Activated T-cell treated with anti-CD3 and anti-CD28 coated beads for 24 hours (primary cell): Measurements from ENCODE around the gene DPP10.
"Not testable (repeated sequence)": the region's sequence is repeated elsewhere in the genome, so short reads cannot be mapped to it uniquely, and the experiment has no call there.

Experiments used
- DNase-seq: peaks from one replicate; pipeline ENCODE4 v3.0.0-alpha.2; 2020; ENCODE audit warnings: low read depth

The DPP10 gene

GRCh38 chr2:115440746-115441145 lies 998.3 kb downstream of the DPP10 start:
- DNase-seq = not testable (repeated sequence)

- no peak for DNase-seq
Measured at GRCh38 chr2:115443539-115444185, 1001.2 kb downstream of the DPP10 start.

GRCh38 chr2:115460008-115460407 lies 1017.6 kb downstream of the DPP10 start:
- DNase-seq = no peak

GRCh38 chr2:115480741-115481140 lies 1038.3 kb downstream of the DPP10 start:
- DNase-seq = no peak

GRCh38 chr2:115481842-115482241 lies 1039.4 kb downstream of the DPP10 start:
- no peak for DNase-seq

GRCh38 chr2:115483666-115484065 lies 1041.2 kb downstream of the DPP10 start:
- no peak for DNase-seq

- DNase-seq = no peak
Measured at GRCh38 chr2:115484486-115484885, 1042.0 kb downstream of the DPP10 start.

GRCh38 chr2:115484983-115485382 lies 1042.5 kb downstream of the DPP10 start:
- DNase-seq = no peak

GRCh38 chr2:115491186-115491793 lies 1048.8 kb downstream of the DPP10 start:
- no peak for DNase-seq

- no peak for DNase-seq
Measured at GRCh38 chr2:115505331-115505730, 1062.9 kb downstream of the DPP10 start.

GRCh38 chr2:115520727-115521126 lies 1078.3 kb downstream of the DPP10 start:
- DNase-seq = no peak

- no peak for DNase-seq
Measured at GRCh38 chr2:115524452-115524851, 1082.0 kb downstream of the DPP10 start.

GRCh38 chr2:115529627-115530026 lies 1087.2 kb downstream of the DPP10 start:
- DNase-seq = no peak

- no peak for DNase-seq
Measured at GRCh38 chr2:115533081-115533480, 1090.6 kb downstream of the DPP10 start.

- no peak for DNase-seq
Measured at GRCh38 chr2:115541814-115542213, 1099.4 kb downstream of the DPP10 start.

- no peak for DNase-seq
Measured at GRCh38 chr2:115542331-115542730, 1099.9 kb downstream of the DPP10 start.

- no peak for DNase-seq
Measured at GRCh38 chr2:115543024-115543423, 1100.6 kb downstream of the DPP10 start.

- no peak for DNase-seq
Measured at GRCh38 chr2:115543461-115543860, 1101.0 kb downstream of the DPP10 start.

GRCh38 chr2:115549611-115550130 lies 1107.2 kb downstream of the DPP10 start:
- no peak for DNase-seq

- no peak for DNase-seq
Measured at GRCh38 chr2:115552726-115553125, 1110.3 kb downstream of the DPP10 start.

- no peak for DNase-seq
Measured at GRCh38 chr2:115554153-115554552, 1111.7 kb downstream of the DPP10 start.

GRCh38 chr2:115558725-115559124 lies 1116.3 kb downstream of the DPP10 start:
- no peak for DNase-seq

GRCh38 chr2:115560666-115561065 lies 1118.2 kb downstream of the DPP10 start:
- DNase-seq = no peak

- DNase-seq = no peak
Measured at GRCh38 chr2:115568643-115569042, 1126.2 kb downstream of the DPP10 start.
